Fibroblast of villous mesenchyme (primary cell): ENCODE data around the gene POC1B. TPM values are rescaled to one million over a fixed set of nuclear protein-coding genes. Genes with fewer than 3 reads are reported as not detected.
A peak's percentile ranks its signal among the peaks of the same experiment; 100 is the strongest.

Experiments used
- DNase-seq: peaks from one replicate; pipeline ENCODE4 v3.0.0-alpha.2; 2010; ENCODE audit warnings: low read depth
- H3K4me3 ChIP-seq: 2 replicates; pipeline ENCODE4 v1.5.1; 2011; ENCODE audit warnings: low read depth, mild to moderate bottlenecking, low read length
- total RNA-seq: library from RNA; depleted of rRNA; stranded (reverse); fragments of >200 nt; gene quantifications from 2 replicates; pipeline ENCODE4 v1.2.3, GENCODE V29; 2012
- TF ChIP-seq, protein P1 (sequence below): IDR thresholded peaks from 2 replicates; pipeline ENCODE4 v1.5.1; 2012; ENCODE audit warnings: low read depth, mild to moderate bottlenecking, low read length; ENCODE audit not compliant: insufficient read depth

The POC1B gene
- total RNA-seq, 1 donor = 35.0 TPM

DNA sequence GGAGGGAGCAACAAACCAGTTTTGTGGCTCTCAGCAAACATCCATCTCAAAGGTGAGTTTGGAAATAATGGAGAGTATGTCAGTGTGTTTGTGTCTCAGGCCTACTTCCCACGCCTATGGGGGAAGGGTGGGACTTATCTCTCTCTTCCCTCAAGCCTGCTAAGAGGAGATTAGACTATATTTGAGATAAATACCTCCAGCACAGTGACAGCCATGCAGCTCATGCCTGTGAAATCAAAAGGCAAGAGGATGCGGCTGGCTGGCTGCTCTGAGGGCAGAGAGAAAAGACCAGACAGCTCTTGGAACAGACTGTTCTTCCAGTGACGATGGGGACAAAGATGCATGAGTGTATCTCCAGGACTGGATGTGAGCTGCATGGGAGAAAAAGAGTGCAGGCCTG, 14.7 kb upstream of the POC1B start:
- TF ChIP-seq, protein P1, sequence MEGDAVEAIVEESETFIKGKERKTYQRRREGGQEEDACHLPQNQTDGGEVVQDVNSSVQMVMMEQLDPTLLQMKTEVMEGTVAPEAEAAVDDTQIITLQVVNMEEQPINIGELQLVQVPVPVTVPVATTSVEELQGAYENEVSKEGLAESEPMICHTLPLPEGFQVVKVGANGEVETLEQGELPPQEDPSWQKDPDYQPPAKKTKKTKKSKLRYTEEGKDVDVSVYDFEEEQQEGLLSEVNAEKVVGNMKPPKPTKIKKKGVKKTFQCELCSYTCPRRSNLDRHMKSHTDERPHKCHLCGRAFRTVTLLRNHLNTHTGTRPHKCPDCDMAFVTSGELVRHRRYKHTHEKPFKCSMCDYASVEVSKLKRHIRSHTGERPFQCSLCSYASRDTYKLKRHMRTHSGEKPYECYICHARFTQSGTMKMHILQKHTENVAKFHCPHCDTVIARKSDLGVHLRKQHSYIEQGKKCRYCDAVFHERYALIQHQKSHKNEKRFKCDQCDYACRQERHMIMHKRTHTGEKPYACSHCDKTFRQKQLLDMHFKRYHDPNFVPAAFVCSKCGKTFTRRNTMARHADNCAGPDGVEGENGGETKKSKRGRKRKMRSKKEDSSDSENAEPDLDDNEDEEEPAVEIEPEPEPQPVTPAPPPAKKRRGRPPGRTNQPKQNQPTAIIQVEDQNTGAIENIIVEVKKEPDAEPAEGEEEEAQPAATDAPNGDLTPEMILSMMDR = no peak
- H3K4me3 ChIP-seq = no peak overlapping the region
- DNase-seq = no peak

- no peak overlapping the region for H3K4me3 ChIP-seq
- DNase-seq = no peak
- TF ChIP-seq, protein P1 = no peak
Measured at GRCh38 chr12:89539426-89540223, 13.8 kb upstream of the POC1B start.

- no peak overlapping the region for H3K4me3 ChIP-seq
- no peak for DNase-seq
- TF ChIP-seq, protein P1 = no peak
Measured at GRCh38 chr12:89538897-89539296, 13.1 kb upstream of the POC1B start.

DNA sequence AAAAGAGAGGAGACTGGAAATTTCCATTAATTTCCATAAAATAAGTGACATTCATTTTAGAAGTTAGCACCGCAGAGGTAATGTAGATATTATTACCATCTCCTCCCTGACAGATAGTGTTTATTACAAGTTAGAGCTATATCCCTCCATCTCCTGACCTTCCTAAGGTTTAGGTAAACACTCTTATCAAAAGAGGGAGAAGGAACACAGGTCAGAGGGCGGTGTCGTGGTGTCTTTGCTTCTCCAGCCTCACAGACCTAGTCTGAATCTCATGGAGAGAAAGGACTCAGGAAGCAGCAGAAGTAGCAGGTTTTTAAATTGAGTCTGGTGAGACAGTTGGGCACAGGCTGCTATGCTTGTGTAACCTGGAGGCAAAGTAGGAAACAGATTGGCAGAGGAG, 11.5 kb upstream of the POC1B start:
- H3K4me3 ChIP-seq = no peak overlapping the region
- TF ChIP-seq, protein P1 = no peak
- DNase-seq = no peak

GRCh38 chr12:89529738-89530137, 3.9 kb upstream of the POC1B start:
- peak; percentile 71 for DNase-seq
- H3K4me3 ChIP-seq = no peak overlapping the region
- TF ChIP-seq, protein P1 = peak; percentile 77

DNA sequence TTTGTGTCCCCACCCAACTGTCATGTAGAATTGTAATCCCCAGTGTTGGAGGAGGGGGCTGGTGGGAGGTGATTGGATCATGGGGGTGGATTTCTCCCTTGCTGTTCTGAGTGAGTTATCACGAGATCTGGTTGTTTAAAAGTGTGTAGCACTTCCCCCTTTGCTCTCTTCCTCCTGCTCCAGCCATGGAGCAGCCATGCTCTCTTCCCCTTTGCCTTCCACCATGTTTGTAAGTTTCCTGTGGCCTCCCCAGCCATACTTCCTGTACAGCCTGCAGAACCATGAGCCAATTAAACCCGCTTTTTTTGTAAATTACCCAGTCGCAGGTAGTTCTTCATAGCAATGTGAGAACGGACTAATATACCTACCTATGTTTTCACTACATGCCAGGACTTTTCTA, 2.6 kb upstream of the POC1B start:
- TF ChIP-seq, protein P1 = no peak
- DNase-seq = no peak
- no peak overlapping the region for H3K4me3 ChIP-seq
